Panc1 (cell line): ENCODE results near the gene DHRS3. TPM values are rescaled to one million over a fixed set of nuclear protein-coding genes. Genes with fewer than 3 reads are reported as not detected.
A peak's percentile ranks its signal among the peaks of the same experiment; 100 is the strongest.

ENCODE experiments used
- ATAC-seq: fragments of 200-7000 bp; cut with Tn5 transposase; 2 replicates; pipeline ENCODE4 v1.9.1; 2020; ENCODE audit warnings: mild to moderate bottlenecking, moderate library complexity
- BruUV-seq: library from RNA; stranded (reverse); fragments of 400-500 nt; replicated peaks from 2 replicates; lab custom pipeline; 2021; lab: Mats Ljungman, UMichigan
- CTCF ChIA-PET: fragments of 300-600 bp; sonication (Branson Sonifier 250); formaldehyde crosslinking; loops from one replicate; lab custom pipeline; 2022; ENCODE audit warnings: antibody characterized with exemption; lab: Charles Lee
- POLR2A ChIA-PET: fragments of 300-600 bp; sonication (Branson Sonifier 250); formaldehyde crosslinking; loops from one replicate; lab custom pipeline; 2022; ENCODE audit warnings: antibody characterized with exemption; lab: Charles Lee
- DNase-seq: peaks from one replicate; pipeline ENCODE4 v3.0.0-alpha.2; 2010; ENCODE audit warnings: low read depth, low spot score
- H3K27ac ChIP-seq: 2 replicates; pipeline ENCODE4 v1.5.1; 2011; ENCODE audit warnings: mild to moderate bottlenecking, low read length, inconsistent platforms
- H3K27me3 ChIP-seq: fragments of 200-500 bp; sonication (Bioruptor generic); 2 replicates; pipeline ENCODE4 v1.6.0; 2014; ENCODE audit warnings: low read length, inconsistent platforms; ENCODE audit not compliant: control insufficient read depth, insufficient read depth
- H3K36me3 ChIP-seq: fragments of 200-500 bp; sonication (Bioruptor generic); 2 replicates; pipeline ENCODE4 v1.5.1; 2014; ENCODE audit warnings: inconsistent platforms, mild to moderate bottlenecking, low read length, moderate library complexity; ENCODE audit not compliant: control insufficient read depth, insufficient read depth
- H3K4me1 ChIP-seq: 2 replicates; pipeline ENCODE4 v1.5.1; 2011; ENCODE audit warnings: inconsistent platforms, mild to moderate bottlenecking, low read length, moderate library complexity; ENCODE audit not compliant: control insufficient read depth, insufficient read depth
- H3K4me3 ChIP-seq, 2 experiments: 2 replicates each; pipeline ENCODE4 v1.5.1; 2011 to 2012; ENCODE audit warnings: low read depth in 2 of 2, low read length in 2 of 2, mild to moderate bottlenecking in 2 of 2, inconsistent platforms in 1 of 2, moderate library complexity in 1 of 2
- H3K9me3 ChIP-seq: fragments of 200-500 bp; sonication (Bioruptor generic); 2 replicates; pipeline ENCODE4 v1.5.1; 2014; ENCODE audit warnings: low read depth, mild to moderate bottlenecking, inconsistent platforms, low read length, moderate library complexity; ENCODE audit not compliant: control insufficient read depth, insufficient read depth
- CTCF ChIP-seq: fragments of 450-650 bp; IDR thresholded peaks from 2 replicates; pipeline ENCODE4 v1.5.1; 2017; ENCODE audit warnings: mild to moderate bottlenecking
- POLR2AphosphoS5 ChIP-seq: IDR thresholded peaks from 2 replicates; pipeline ENCODE4 v1.6.1; 2012; ENCODE audit warnings: mild to moderate bottlenecking, low read depth, low read length, moderate library complexity
- REST ChIP-seq, 2 experiments: IDR thresholded peaks; 2 replicates each; pipeline ENCODE4 v1.6.1; 2011 to 2012; ENCODE audit warnings: low read depth in 2 of 2, control low read depth in 1 of 2, low read length in 1 of 2, mild to moderate bottlenecking in 1 of 2, moderate library complexity in 1 of 2; ENCODE audit not compliant: insufficient read depth in 1 of 2
- SIN3A ChIP-seq: IDR thresholded peaks from 2 replicates; pipeline ENCODE4 v1.6.1; 2012; ENCODE audit warnings: low read depth, mild to moderate bottlenecking, low read length, moderate library complexity, borderline replicate concordance; ENCODE audit not compliant: insufficient read depth
- TCF7L2 ChIP-seq: IDR thresholded peaks from 2 replicates; pipeline ENCODE4 v1.6.1; 2011; ENCODE audit warnings: mild to moderate bottlenecking, low read depth, low read length, inconsistent platforms
- in situ Hi-C: cut with HindIII; loops from 2 replicates; pipeline ENCODE4 v1.10.0; 2016; ENCODE audit warnings: low sequenced_read_pairs, low pct_unique_long_range_greater_than_20kb
- intact Hi-C: fragments of 100-400 bp; cut with micrococcal nuclease; formaldehyde crosslinking; loops from one replicate; pipeline ENCODE4 v1.10.0; 2022; ENCODE audit not compliant: unreplicated experiment
- total RNA-seq: library from RNA; stranded (reverse); gene quantifications from one replicate; pipeline ENCODE4 v1.2.1, GENCODE V29; 2021; ENCODE audit not compliant: unreplicated experiment

Gene DHRS3
- total RNA-seq, 1 experiment from 2014 or later: 113 TPM

- intact Hi-C loops: no loop called here
- ATAC-seq (peak; percentile 85), DNase-seq (no peak)
- Histone ChIP-seq H3K4me3 (no peak overlapping the region), H3K27ac (peak overlapping the region; percentile 96), H3K36me3 (no peaks in the 10 kb centered on the region), H3K9me3 (no peaks in the 10 kb centered on the region), H3K27me3 (no peaks in the 10 kb centered on the region), H3K4me1 (peaks cover 67% of the 10 kb centered on the region)
- ChIA-PET CTCF (no interaction called here), POLR2A (interaction anchor here (0.5 kb wide), 1 partner anchor 8 kb away, joined by 3 read pairs; no protein-coding TSS in a partner anchor)
- no peak for TF ChIP-seq TCF7L2
- TF ChIP-seq POLR2AphosphoS5: peak; percentile 71; the same call in 1 of the 2 replicates
- TF ChIP-seq REST (IDR thresholded peaks at IDR 0.05; ENCODE audit: insufficient read depth in 1 of 2, low read depth in 2 of 2, low read length in 1 of 2): no peak
- TSS peak; percentile 25 for BruUV-seq
- in situ Hi-C loops: no loop called here
Measured at GRCh38 chr1:12587981-12588640, 29.9 kb downstream of the DHRS3 start.

GRCh38 chr1:12585951-12586942 is 31.8 kb downstream of the DHRS3 start:
- POLR2A ChIA-PET: no interaction called here
- Histone ChIP-seq H3K27ac (peak overlapping the region; percentile 96), H3K4me3 (no peak overlapping the region), H3K9me3 (no peaks in the 10 kb centered on the region), H3K4me1 (peaks cover 56% of the 10 kb centered on the region), H3K27me3 (no peaks in the 10 kb centered on the region), H3K36me3 (no peaks in the 10 kb centered on the region)
- no TSS peak for BruUV-seq
- intact Hi-C loops (no loop called here), in situ Hi-C loops (no loop called here)
- CTCF ChIA-PET: interaction anchor here (0.7 kb wide), 1 partner anchor 306 kb away, joined by 4 read pairs; no protein-coding TSS in a partner anchor
- DNase-seq (no peak), ATAC-seq (peak; percentile 29)
- TF ChIP-seq SIN3A (no peak), POLR2AphosphoS5 (no peak), TCF7L2 (no peak), REST (IDR thresholded peaks at IDR 0.05; ENCODE audit: insufficient read depth in 1 of 2, low read depth in 2 of 2, low read length in 1 of 2) (no peak), CTCF (no peak)
